ENCODE results near the gene DNM3.

DNM3 gene

DNA sequence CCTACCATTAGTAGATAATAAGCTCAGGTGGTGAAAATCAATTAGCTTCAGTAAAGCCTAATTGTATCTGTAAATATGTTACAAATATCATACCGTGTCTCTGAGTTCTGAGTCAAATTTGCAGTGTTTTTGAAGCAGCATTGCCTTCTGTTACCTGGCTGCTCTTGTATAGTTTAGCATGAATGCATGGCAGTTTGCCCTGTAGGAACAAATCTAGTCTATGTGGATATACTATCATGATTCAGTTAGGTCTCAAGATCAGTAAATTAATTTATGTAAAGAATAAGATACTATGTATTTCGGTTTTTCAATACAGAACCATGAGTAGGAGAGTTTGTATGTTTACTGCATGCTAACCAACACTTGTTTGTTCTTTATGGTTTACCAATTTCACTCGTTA, 338.6 kb downstream of the DNM3 start:
- TF ChIP-seq WT1 (tag by site-specific recombination; IDR thresholded peaks at IDR 0.05): no peak
- TF ChIP-seq ZNF843 (tag by site-specific recombination; IDR thresholded peaks at IDR 0.05): no peak
- TF ChIP-seq ZNF48 (tag by site-specific recombination; IDR thresholded peaks at IDR 0.05): no peak
- TF ChIP-seq ZNF830 (tag by site-specific recombination; IDR thresholded peaks at IDR 0.05; ENCODE audit: low read depth): no peak
- TF ChIP-seq ZNF510 (tag by site-specific recombination; IDR thresholded peaks at IDR 0.05; ENCODE audit: insufficient replicate concordance): no peak
- TF ChIP-seq HOXC10 (CRISPR knock-in tag; IDR thresholded peaks at IDR 0.05): no peak
- TF ChIP-seq, protein P1, sequence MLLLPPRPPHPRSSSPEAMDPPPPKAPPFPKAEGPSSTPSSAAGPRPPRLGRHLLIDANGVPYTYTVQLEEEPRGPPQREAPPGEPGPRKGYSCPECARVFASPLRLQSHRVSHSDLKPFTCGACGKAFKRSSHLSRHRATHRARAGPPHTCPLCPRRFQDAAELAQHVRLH (tag by site-specific recombination; IDR thresholded peaks at IDR 0.05): no peak
- TF ChIP-seq, protein P2, sequence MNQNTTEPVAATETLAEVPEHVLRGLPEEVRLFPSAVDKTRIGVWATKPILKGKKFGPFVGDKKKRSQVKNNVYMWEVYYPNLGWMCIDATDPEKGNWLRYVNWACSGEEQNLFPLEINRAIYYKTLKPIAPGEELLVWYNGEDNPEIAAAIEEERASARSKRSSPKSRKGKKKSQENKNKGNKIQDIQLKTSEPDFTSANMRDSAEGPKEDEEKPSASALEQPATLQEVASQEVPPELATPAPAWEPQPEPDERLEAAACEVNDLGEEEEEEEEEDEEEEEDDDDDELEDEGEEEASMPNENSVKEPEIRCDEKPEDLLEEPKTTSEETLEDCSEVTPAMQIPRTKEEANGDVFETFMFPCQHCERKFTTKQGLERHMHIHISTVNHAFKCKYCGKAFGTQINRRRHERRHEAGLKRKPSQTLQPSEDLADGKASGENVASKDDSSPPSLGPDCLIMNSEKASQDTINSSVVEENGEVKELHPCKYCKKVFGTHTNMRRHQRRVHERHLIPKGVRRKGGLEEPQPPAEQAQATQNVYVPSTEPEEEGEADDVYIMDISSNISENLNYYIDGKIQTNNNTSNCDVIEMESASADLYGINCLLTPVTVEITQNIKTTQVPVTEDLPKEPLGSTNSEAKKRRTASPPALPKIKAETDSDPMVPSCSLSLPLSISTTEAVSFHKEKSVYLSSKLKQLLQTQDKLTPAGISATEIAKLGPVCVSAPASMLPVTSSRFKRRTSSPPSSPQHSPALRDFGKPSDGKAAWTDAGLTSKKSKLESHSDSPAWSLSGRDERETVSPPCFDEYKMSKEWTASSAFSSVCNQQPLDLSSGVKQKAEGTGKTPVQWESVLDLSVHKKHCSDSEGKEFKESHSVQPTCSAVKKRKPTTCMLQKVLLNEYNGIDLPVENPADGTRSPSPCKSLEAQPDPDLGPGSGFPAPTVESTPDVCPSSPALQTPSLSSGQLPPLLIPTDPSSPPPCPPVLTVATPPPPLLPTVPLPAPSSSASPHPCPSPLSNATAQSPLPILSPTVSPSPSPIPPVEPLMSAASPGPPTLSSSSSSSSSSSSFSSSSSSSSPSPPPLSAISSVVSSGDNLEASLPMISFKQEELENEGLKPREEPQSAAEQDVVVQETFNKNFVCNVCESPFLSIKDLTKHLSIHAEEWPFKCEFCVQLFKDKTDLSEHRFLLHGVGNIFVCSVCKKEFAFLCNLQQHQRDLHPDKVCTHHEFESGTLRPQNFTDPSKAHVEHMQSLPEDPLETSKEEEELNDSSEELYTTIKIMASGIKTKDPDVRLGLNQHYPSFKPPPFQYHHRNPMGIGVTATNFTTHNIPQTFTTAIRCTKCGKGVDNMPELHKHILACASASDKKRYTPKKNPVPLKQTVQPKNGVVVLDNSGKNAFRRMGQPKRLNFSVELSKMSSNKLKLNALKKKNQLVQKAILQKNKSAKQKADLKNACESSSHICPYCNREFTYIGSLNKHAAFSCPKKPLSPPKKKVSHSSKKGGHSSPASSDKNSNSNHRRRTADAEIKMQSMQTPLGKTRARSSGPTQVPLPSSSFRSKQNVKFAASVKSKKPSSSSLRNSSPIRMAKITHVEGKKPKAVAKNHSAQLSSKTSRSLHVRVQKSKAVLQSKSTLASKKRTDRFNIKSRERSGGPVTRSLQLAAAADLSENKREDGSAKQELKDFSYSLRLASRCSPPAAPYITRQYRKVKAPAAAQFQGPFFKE (tag by site-specific recombination; IDR thresholded peaks at IDR 0.05; ENCODE audit: borderline replicate concordance): no peak
- no peak for TF ChIP-seq ZBTB1 (tag by site-specific recombination; IDR thresholded peaks at IDR 0.05)
- TF ChIP-seq, protein P3, sequence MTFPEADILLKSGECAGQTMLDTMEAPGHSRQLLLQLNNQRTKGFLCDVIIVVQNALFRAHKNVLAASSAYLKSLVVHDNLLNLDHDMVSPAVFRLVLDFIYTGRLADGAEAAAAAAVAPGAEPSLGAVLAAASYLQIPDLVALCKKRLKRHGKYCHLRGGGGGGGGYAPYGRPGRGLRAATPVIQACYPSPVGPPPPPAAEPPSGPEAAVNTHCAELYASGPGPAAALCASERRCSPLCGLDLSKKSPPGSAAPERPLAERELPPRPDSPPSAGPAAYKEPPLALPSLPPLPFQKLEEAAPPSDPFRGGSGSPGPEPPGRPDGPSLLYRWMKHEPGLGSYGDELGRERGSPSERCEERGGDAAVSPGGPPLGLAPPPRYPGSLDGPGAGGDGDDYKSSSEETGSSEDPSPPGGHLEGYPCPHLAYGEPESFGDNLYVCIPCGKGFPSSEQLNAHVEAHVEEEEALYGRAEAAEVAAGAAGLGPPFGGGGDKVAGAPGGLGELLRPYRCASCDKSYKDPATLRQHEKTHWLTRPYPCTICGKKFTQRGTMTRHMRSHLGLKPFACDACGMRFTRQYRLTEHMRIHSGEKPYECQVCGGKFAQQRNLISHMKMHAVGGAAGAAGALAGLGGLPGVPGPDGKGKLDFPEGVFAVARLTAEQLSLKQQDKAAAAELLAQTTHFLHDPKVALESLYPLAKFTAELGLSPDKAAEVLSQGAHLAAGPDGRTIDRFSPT (tag by site-specific recombination; IDR thresholded peaks at IDR 0.05): no peak
- Histone ChIP-seq H3K4me1 (ENCODE audit: control insufficient read depth, insufficient read depth, low read length) (no peaks in the 10 kb centered on the region; the same call in 1 of the 2 replicates), H3K9me3 (ENCODE audit: control insufficient read depth, insufficient read depth, low read depth, low read length) (no peaks in the 10 kb centered on the region), H3K4me3 (ENCODE audit: low read depth, low read length) (no peak overlapping the region), H3K36me3 (ENCODE audit: control insufficient read depth in 2 of 2, insufficient read depth in 1 of 2, low read length in 2 of 2) (no peaks in the 10 kb centered on the region), H3K27ac (ENCODE audit: extremely low read depth, low read depth, low read length) (no peak overlapping the region)
- POLR2A ChIA-PET: no interaction called here
- CTCF ChIA-PET: no interaction called here

DNA sequence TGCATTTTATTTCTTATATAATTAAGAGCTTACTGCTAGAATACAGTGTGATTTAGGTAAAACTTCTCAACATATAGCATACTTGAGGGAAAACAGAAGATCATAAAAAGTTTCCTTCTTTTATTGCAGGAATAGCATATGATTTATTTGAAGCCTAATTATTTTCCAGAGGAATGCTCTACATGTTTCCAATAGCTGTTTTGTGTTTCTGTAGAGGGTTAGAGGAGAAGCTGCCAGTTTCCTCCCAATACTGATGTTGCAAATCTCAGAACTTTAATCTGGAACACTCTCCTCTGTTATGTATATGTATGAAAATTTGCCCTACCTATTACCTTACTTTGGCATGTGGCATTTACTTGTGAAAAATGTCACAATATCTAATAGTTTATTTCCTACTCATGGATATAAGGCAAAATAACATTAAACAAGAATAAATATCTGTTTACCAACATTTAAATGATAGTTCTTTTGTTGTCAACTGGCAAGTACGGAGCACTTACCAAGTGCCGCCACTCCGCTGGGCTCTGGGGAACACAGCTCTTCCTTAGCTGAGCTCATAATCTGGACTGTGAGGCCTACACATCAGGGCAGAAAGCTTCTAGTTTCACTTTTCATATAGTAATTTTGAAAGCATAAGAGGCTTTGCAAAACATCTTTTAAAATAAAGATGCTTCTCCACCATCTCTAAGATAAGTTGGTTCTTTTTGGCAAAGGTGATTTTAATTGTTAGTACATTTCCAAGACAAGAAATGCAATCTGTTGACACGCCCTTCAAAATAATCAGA, 339.4 kb downstream of the DNM3 start:
- H3K27ac ChIP-seq (ENCODE audit: extremely low read depth, low read depth, low read length): no peak overlapping the region
- H3K4me3 ChIP-seq (ENCODE audit: low read depth, low read length): no peak overlapping the region
- TF ChIP-seq ZNF354C (tag by site-specific recombination; IDR thresholded peaks at IDR 0.05; ENCODE audit: borderline replicate concordance, low read depth) (no peak), IKZF3 (tag by site-specific recombination; IDR thresholded peaks at IDR 0.05) (no peak), KLF10 (tag by site-specific recombination; IDR thresholded peaks at IDR 0.05) (no peak), ZNF610 (tag by site-specific recombination; IDR thresholded peaks at IDR 0.05; ENCODE audit: borderline replicate concordance) (no peak)
- TF ChIP-seq, protein P4, sequence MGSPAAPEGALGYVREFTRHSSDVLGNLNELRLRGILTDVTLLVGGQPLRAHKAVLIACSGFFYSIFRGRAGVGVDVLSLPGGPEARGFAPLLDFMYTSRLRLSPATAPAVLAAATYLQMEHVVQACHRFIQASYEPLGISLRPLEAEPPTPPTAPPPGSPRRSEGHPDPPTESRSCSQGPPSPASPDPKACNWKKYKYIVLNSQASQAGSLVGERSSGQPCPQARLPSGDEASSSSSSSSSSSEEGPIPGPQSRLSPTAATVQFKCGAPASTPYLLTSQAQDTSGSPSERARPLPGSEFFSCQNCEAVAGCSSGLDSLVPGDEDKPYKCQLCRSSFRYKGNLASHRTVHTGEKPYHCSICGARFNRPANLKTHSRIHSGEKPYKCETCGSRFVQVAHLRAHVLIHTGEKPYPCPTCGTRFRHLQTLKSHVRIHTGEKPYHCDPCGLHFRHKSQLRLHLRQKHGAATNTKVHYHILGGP (tag by site-specific recombination; IDR thresholded peaks at IDR 0.05): no peak
- H3K4me1 ChIP-seq (ENCODE audit: control insufficient read depth, insufficient read depth, low read length): no peaks in the 10 kb centered on the region; the same call in 1 of the 2 replicates
- ChIA-PET CTCF (interaction anchor here (0.6 kb wide), 1 partner anchor 351 kb away, joined by 3 read pairs; no protein-coding TSS in a partner anchor), POLR2A (no interaction called here)
- no peaks in the 10 kb centered on the region for H3K9me3 ChIP-seq (ENCODE audit: control insufficient read depth, insufficient read depth, low read depth, low read length)
- no peaks in the 10 kb centered on the region for H3K36me3 ChIP-seq (ENCODE audit: control insufficient read depth in 2 of 2, insufficient read depth in 1 of 2, low read length in 2 of 2)
